Dermis microvascular lymphatic vessel endothelial cell (primary cell): ENCODE measurements around the gene FGF14. TPM values are rescaled to one million over a fixed set of nuclear protein-coding genes. Genes with fewer than 3 reads are reported as not detected.

Experiments used
- DNase-seq, 2 donors: peaks; one replicate each; pipeline versions ENCODE4 v3.0.0 to v3.0.0-alpha.2; 2010; ENCODE audit warnings: low read depth in 2 of 2
- total RNA-seq: library from RNA; depleted of rRNA; stranded (reverse); fragments of >200 nt; gene quantifications from 2 replicates; pipeline ENCODE4 v1.2.1, GENCODE V29; 2014

The FGF14 gene
- total RNA-seq, 1 donor from 2014 or later, result 2.4 TPM

GRCh38 chr13:102310691-102311418, 91.0 kb downstream of the FGF14 start:
- no peak for DNase-seq

- no peak for DNase-seq
These were observed 92.7 kb downstream of the FGF14 start for GRCh38 chr13:102309110-102309509.

GRCh38 chr13:102302534-102302933, 99.3 kb downstream of the FGF14 start:
- DNase-seq, result no peak

- no peak for DNase-seq
These were observed 101.5 kb downstream of the FGF14 start for GRCh38 chr13:102300379-102300778.

GRCh38 chr13:102299366-102299765, 102.5 kb downstream of the FGF14 start:
- DNase-seq, result no peak

GRCh38 chr13:102298051-102298450, 103.8 kb downstream of the FGF14 start:
- DNase-seq, result no peak

GRCh38 chr13:102295316-102296048, 106.4 kb downstream of the FGF14 start:
- no peak for DNase-seq

- peak in 1 of 2 donors; percentile 6 for DNase-seq
These were observed 107.3 kb downstream of the FGF14 start for GRCh38 chr13:102294407-102295018.

GRCh38 chr13:102293723-102294122, 108.1 kb downstream of the FGF14 start:
- DNase-seq, result no peak

- no peak for DNase-seq
These were observed 110.1 kb downstream of the FGF14 start for GRCh38 chr13:102291587-102292218.

- DNase-seq, result no peak
These were observed 112.2 kb downstream of the FGF14 start for GRCh38 chr13:102289606-102290005.

GRCh38 chr13:102286326-102286725, 115.5 kb downstream of the FGF14 start:
- DNase-seq, result no peak

- DNase-seq, result no peak
These were observed 121.5 kb downstream of the FGF14 start for GRCh38 chr13:102280366-102280765.

GRCh38 chr13:102277286-102277685, 124.6 kb downstream of the FGF14 start:
- DNase-seq, result no peak

- DNase-seq, result no peak
These were observed 125.4 kb downstream of the FGF14 start for GRCh38 chr13:102276404-102276803.

- no peak for DNase-seq
These were observed 125.9 kb downstream of the FGF14 start for GRCh38 chr13:102275969-102276368.

- DNase-seq, result no peak
These were observed 128.7 kb downstream of the FGF14 start for GRCh38 chr13:102273111-102273510.

GRCh38 chr13:102267191-102267590, 134.7 kb downstream of the FGF14 start:
- no peak for DNase-seq

- no peak for DNase-seq
These were observed 140.0 kb downstream of the FGF14 start for GRCh38 chr13:102261809-102262208.

GRCh38 chr13:102261316-102261715, 140.5 kb downstream of the FGF14 start:
- no peak for DNase-seq

- DNase-seq, result no peak
These were observed 141.6 kb downstream of the FGF14 start for GRCh38 chr13:102260256-102260655.

- DNase-seq, result no peak
These were observed 146.4 kb downstream of the FGF14 start for GRCh38 chr13:102255409-102255808.
